OCI-LY1 (cell line): Measurements from ENCODE around the gene SLC38A8.

Source experiments
- H2AFZ ChIP-seq: fragments of 200-600 bp; sonication (generic), shearing (Covaris generic); 2 replicates; pipeline ENCODE4 v1.6.0; 2014; ENCODE audit warnings: antibody characterized with exemption, mild to moderate bottlenecking, low read length
- H3F3A ChIP-seq: fragments of 200-600 bp; sonication (generic), shearing (Covaris generic); 2 replicates; pipeline ENCODE4 v1.6.0; 2014; ENCODE audit warnings: mild to moderate bottlenecking, antibody characterized with exemption, low read length, moderate library complexity; ENCODE audit not compliant: insufficient read depth
- H3K27ac ChIP-seq: fragments of 200-600 bp; sonication (generic); 2 replicates; pipeline ENCODE4 v1.5.1; 2014; ENCODE audit warnings: low read length, mixed run types, mild to moderate bottlenecking, low read depth; ENCODE audit not compliant: poor library complexity, severe bottlenecking
- H3K27me3 ChIP-seq: fragments of 200-600 bp; sonication (generic); 2 replicates; pipeline ENCODE4 v1.6.0; 2014; ENCODE audit warnings: antibody characterized with exemption, mild to moderate bottlenecking, low read length, moderate library complexity; ENCODE audit not compliant: insufficient read depth
- H3K36me3 ChIP-seq: fragments of 200-600 bp; sonication (generic); 2 replicates; pipeline ENCODE4 v1.6.1; 2014; ENCODE audit warnings: mild to moderate bottlenecking, antibody characterized with exemption, low read length, moderate library complexity, mixed read lengths; ENCODE audit not compliant: insufficient read depth
- H3K4me1 ChIP-seq: fragments of 200-600 bp; sonication (generic); 2 replicates; pipeline ENCODE4 v1.5.1; 2014; ENCODE audit warnings: mild to moderate bottlenecking, low read length, moderate library complexity; ENCODE audit not compliant: insufficient read depth, severe bottlenecking
- H3K4me2 ChIP-seq: fragments of 200-600 bp; sonication (generic), shearing (Covaris generic); 2 replicates; pipeline ENCODE4 v1.6.1; 2014; ENCODE audit warnings: low read length
- H3K4me3 ChIP-seq: fragments of 200-600 bp; sonication (generic); 2 replicates; pipeline ENCODE4 v1.5.1; 2014; ENCODE audit warnings: low read length, low read depth, mild to moderate bottlenecking, mixed read lengths; ENCODE audit not compliant: poor library complexity, severe bottlenecking
- H3K79me2 ChIP-seq: fragments of 200-600 bp; shearing (Covaris generic); 2 replicates; pipeline ENCODE4 v1.6.1; 2016; ENCODE audit warnings: mixed run types, low read length, mixed read lengths; ENCODE audit not compliant: insufficient read depth
- H3K9ac ChIP-seq: fragments of 200-600 bp; sonication (generic), shearing (Covaris generic); 2 replicates; pipeline ENCODE4 v1.6.1; 2014; ENCODE audit warnings: mild to moderate bottlenecking, low read length, mixed read lengths
- H3K9me2 ChIP-seq: fragments of 200-600 bp; sonication (generic), shearing (Covaris generic); 2 replicates; pipeline ENCODE4 v1.6.1; 2014; ENCODE audit warnings: low read depth, mild to moderate bottlenecking, low read length, mixed read lengths
- H3K9me3 ChIP-seq: fragments of 200-600 bp; shearing (Covaris generic); 2 replicates; pipeline ENCODE4 v1.6.1; 2014; ENCODE audit warnings: low read length, mixed read lengths
- H4K20me1 ChIP-seq: fragments of 200-600 bp; sonication (generic), shearing (Covaris generic); 2 replicates; pipeline ENCODE4 v1.6.0; 2016; ENCODE audit warnings: mild to moderate bottlenecking, low read length; ENCODE audit not compliant: insufficient read depth
- CTCF ChIP-seq: fragments of 200-600 bp; sonication (generic), shearing (Covaris generic); IDR thresholded peaks from 2 replicates; pipeline ENCODE4 v1.5.1; 2017; ENCODE audit warnings: mild to moderate bottlenecking, antibody characterized with exemption, low read length, moderate library complexity, mixed read lengths
- EZH2 ChIP-seq: fragments of 200-600 bp; sonication (generic), shearing (Covaris generic); IDR thresholded peaks from 2 replicates; pipeline ENCODE4 v1.8.0; 2017; ENCODE audit warnings: borderline replicate concordance, mixed run types, mild to moderate bottlenecking, antibody characterized with exemption, low read length, moderate library complexity, mixed read lengths

Gene SLC38A8

GRCh38 chr16:83971165-83972130, 71.1 kb downstream of the SLC38A8 start:
- Histone ChIP-seq H4K20me1 (no peaks in the 10 kb centered on the region), H3K9me2 (no peaks in the 10 kb centered on the region), H3F3A (no peaks in the 10 kb centered on the region), H3K4me1 (no peaks in the 10 kb centered on the region), H2AFZ (no peak overlapping the region), H3K4me3 (no peak overlapping the region), H3K27me3 (no peaks in the 10 kb centered on the region; the same call in 1 of the 2 replicates), H3K79me2 (no peaks in the 10 kb centered on the region), H3K9ac (no peak overlapping the region), H3K4me2 (no peak overlapping the region), H3K9me3 (no peaks in the 10 kb centered on the region), H3K27ac (no peak overlapping the region), H3K36me3 (no peaks in the 10 kb centered on the region)
- no peak for TF ChIP-seq EZH2
- no peak for TF ChIP-seq CTCF

GRCh38 chr16:83970430-83970815, 72.2 kb downstream of the SLC38A8 start:
- Histone ChIP-seq H2AFZ (no peak overlapping the region), H3K9me3 (no peaks in the 10 kb centered on the region), H3K79me2 (no peaks in the 10 kb centered on the region), H3K9me2 (no peaks in the 10 kb centered on the region), H3K4me3 (no peak overlapping the region), H3F3A (no peaks in the 10 kb centered on the region), H3K9ac (no peak overlapping the region), H3K4me1 (no peaks in the 10 kb centered on the region), H3K4me2 (no peak overlapping the region), H3K27ac (no peak overlapping the region), H3K27me3 (no peaks in the 10 kb centered on the region; the same call in 1 of the 2 replicates), H4K20me1 (no peaks in the 10 kb centered on the region), H3K36me3 (no peaks in the 10 kb centered on the region)
- no peak for TF ChIP-seq EZH2
- TF ChIP-seq CTCF = no peak

GRCh38 chr16:83969771-83970429, 72.7 kb downstream of the SLC38A8 start:
- H3K27ac ChIP-seq = no peak overlapping the region
- no peaks in the 10 kb centered on the region for H3K9me2 ChIP-seq
- no peak for TF ChIP-seq CTCF
- TF ChIP-seq EZH2 = no peak
- no peak overlapping the region for H3K9ac ChIP-seq
- H3K36me3 ChIP-seq = no peaks in the 10 kb centered on the region
- H3K4me1 ChIP-seq = no peaks in the 10 kb centered on the region
- no peaks in the 10 kb centered on the region; the same call in 1 of the 2 replicates for H3K27me3 ChIP-seq
- no peaks in the 10 kb centered on the region for H4K20me1 ChIP-seq
- H3K9me3 ChIP-seq = no peaks in the 10 kb centered on the region
- no peaks in the 10 kb centered on the region for H3F3A ChIP-seq
- no peak overlapping the region for H2AFZ ChIP-seq
- H3K79me2 ChIP-seq = no peaks in the 10 kb centered on the region
- H3K4me2 ChIP-seq = no peak overlapping the region
- no peak overlapping the region for H3K4me3 ChIP-seq
